HAP-1 (cell line): ENCODE data around the gene ZNF462.
"Not testable (repeated sequence)": the region's sequence is repeated elsewhere in the genome, so short reads cannot be mapped to it uniquely, and the experiment has no call there.

Experiments used
- DNase-seq, 2 experiments: peaks; one replicate each; pipeline ENCODE4 v3.0.0-alpha.2; 2016 to 2020; ENCODE audit warnings: low spot score in 2 of 2
- H3K27me3 ChIP-seq: fragments of 250-450 bp; sonication (Bioruptor Pico); 2 replicates; pipeline ENCODE4 v1.5.1; 2020; ENCODE audit warnings: low read depth, mild to moderate bottlenecking, moderate library complexity
- H3K36me3 ChIP-seq: fragments of 250-450 bp; sonication (Bioruptor Pico); replicated peaks from 2 replicates; pipeline ENCODE4 v1.5.1; 2020; ENCODE audit warnings: mild to moderate bottlenecking
- H3K4me1 ChIP-seq: fragments of 250-450 bp; sonication (Bioruptor Pico); 2 replicates; pipeline ENCODE4 v1.5.1; 2020; ENCODE audit warnings: mild to moderate bottlenecking
- H3K4me3 ChIP-seq: fragments of 250-450 bp; sonication (Bioruptor Pico); 2 replicates; pipeline ENCODE4 v1.5.1; 2020; ENCODE audit warnings: mild to moderate bottlenecking, moderate library complexity
- H3K9me3 ChIP-seq: fragments of 250-450 bp; sonication (Bioruptor Pico); 2 replicates; pipeline ENCODE4 v1.5.1; 2020; ENCODE audit warnings: mild to moderate bottlenecking, moderate library complexity
- in situ Hi-C: fragments of 300-500 bp; cut with MboI; formaldehyde crosslinking; loops from 3 replicates; pipeline ENCODE4 v1.14.3; 2020; ENCODE audit warnings: low sequenced_read_pairs, inconsistent platforms, mixed read lengths

ZNF462 gene

GRCh38 chr9:106886111-106887046, 23.4 kb downstream of the ZNF462 start:
- Histone ChIP-seq H3K36me3 (no peaks in the 10 kb centered on the region), H3K9me3 (no peaks in the 10 kb centered on the region), H3K27me3 (no peaks in the 10 kb centered on the region), H3K4me1 (peaks cover 24% of the 10 kb centered on the region), H3K4me3 (no peak overlapping the region)
- no peak for DNase-seq
- in situ Hi-C loops = no loop called here

GRCh38 chr9:106887066-106887465, 24.1 kb downstream of the ZNF462 start:
- in situ Hi-C loops = no loop called here
- H3K9me3 ChIP-seq = no peaks in the 10 kb centered on the region
- H3K4me1 ChIP-seq = peaks cover 31% of the 10 kb centered on the region
- no peak overlapping the region for H3K4me3 ChIP-seq
- H3K36me3 ChIP-seq = no peaks in the 10 kb centered on the region
- H3K27me3 ChIP-seq = no peaks in the 10 kb centered on the region
- DNase-seq = no peak

GRCh38 chr9:106889061-106889590, 26.2 kb downstream of the ZNF462 start:
- no peak for DNase-seq
- Histone ChIP-seq H3K9me3 (no peaks in the 10 kb centered on the region), H3K4me3 (no peak overlapping the region), H3K36me3 (no peaks in the 10 kb centered on the region), H3K27me3 (no peaks in the 10 kb centered on the region), H3K4me1 (peaks cover 51% of the 10 kb centered on the region)
- in situ Hi-C loops = no loop called here

GRCh38 chr9:106890608-106891007, 27.6 kb downstream of the ZNF462 start:
- Histone ChIP-seq H3K4me3 (no peak overlapping the region), H3K9me3 (no peaks in the 10 kb centered on the region), H3K4me1 (peaks cover 52% of the 10 kb centered on the region), H3K36me3 (no peaks in the 10 kb centered on the region), H3K27me3 (no peaks in the 10 kb centered on the region)
- in situ Hi-C loops = no loop called here
- peak in 1 of 2 experiments; percentile 15 for DNase-seq

DNA sequence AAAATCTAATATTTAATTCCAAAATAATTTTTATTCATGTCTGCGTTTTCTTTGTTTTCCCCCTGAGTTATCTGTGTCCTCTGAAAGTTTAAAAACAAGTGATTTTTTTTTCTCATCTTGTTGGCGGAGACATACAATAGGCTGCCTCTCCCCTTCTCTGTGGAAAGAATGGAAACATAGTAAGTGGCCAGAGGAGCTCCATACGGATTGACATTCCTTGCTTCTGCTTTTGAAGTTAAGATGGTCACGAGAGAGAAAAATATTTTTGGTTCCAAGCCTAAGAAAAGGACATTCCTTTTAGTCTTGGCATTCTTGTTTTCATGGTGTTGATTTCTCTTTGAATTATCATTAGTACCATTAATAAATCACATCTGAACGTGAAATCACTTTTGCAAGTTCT, 28.3 kb downstream of the ZNF462 start:
- H3K4me3 ChIP-seq = no peak overlapping the region
- H3K36me3 ChIP-seq = no peaks in the 10 kb centered on the region
- no peak for DNase-seq
- H3K4me1 ChIP-seq = peaks cover 52% of the 10 kb centered on the region
- no peaks in the 10 kb centered on the region for H3K27me3 ChIP-seq
- no peaks in the 10 kb centered on the region for H3K9me3 ChIP-seq
- in situ Hi-C loops = no loop called here

- in situ Hi-C loops = no loop called here
- DNase-seq = peak; percentile 50 to 79
- Histone ChIP-seq H3K27me3 (no peaks in the 10 kb centered on the region), H3K4me1 (peaks cover 52% of the 10 kb centered on the region), H3K4me3 (no peak overlapping the region), H3K36me3 (no peaks in the 10 kb centered on the region), H3K9me3 (no peaks in the 10 kb centered on the region)
These were observed 29.7 kb downstream of the ZNF462 start for GRCh38 chr9:106892632-106893031.

GRCh38 chr9:106893088-106893487, 30.1 kb downstream of the ZNF462 start:
- no peaks in the 10 kb centered on the region for H3K36me3 ChIP-seq
- H3K9me3 ChIP-seq = no peaks in the 10 kb centered on the region
- no peak overlapping the region for H3K4me3 ChIP-seq
- H3K4me1 ChIP-seq = peaks cover 52% of the 10 kb centered on the region
- no peak for DNase-seq
- no peaks in the 10 kb centered on the region for H3K27me3 ChIP-seq
- in situ Hi-C loops = no loop called here

DNA sequence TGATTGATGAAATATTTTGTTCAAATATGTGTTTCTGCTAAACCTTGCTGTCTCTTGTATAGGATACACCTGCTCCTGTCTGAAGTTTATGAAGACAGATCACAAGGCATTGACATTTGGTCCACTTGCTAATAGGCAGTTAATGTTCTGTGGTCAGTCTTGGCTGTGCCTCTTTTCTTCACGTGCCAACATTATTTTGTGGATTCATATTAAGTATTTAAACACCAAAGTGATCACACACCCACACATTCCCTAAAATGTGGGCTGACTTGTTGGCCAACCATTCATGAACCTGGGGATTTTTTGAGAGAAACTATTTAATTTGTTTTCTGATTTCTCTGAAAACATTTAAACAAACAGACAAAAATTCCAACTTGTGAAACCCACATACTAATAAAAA, 33.7 kb downstream of the ZNF462 start:
- in situ Hi-C loops = no loop called here
- Histone ChIP-seq H3K36me3 (no peaks in the 10 kb centered on the region), H3K4me1 (peaks cover 25% of the 10 kb centered on the region), H3K27me3 (no peaks in the 10 kb centered on the region), H3K9me3 (no peaks in the 10 kb centered on the region), H3K4me3 (no peak overlapping the region)
- DNase-seq = no peak

DNA sequence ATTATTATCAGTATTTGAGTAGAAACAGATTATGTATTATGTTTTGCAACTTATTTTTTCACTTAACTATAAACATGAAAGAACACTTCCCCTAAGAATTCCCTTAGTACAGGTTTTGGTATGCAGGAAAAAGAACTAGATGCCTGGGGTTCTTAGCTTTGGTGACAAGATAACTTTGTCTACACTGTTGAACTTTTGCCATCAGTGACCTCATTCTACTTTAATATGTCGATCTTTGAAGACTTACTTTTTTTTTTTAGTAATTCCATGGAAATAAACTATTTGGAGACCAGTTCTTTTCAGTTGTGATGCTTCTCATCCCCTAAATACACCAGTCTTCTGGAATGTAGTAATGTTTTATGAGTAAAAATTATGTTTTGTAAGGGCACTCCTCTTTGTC, 34.3 kb downstream of the ZNF462 start:
- in situ Hi-C loops = no loop called here

DNA sequence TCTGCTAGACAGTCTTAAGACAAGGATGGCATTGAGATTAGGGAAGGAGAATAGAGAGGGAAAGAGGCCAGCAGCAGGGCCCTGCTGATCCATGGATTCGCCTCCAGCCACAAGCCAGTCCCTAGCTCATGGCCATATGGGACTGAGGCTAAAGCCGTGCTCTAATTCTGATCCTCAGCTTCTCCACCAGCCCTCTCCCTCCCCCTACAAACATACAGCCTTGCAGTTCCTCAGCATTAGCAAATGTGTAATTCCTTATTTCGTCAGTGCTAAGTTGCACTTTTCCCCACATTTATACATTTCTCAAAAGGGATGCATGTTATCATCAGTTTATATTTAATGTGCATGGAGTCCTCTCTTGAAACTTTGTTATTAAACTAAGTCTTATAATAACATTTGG, 34.8 kb downstream of the ZNF462 start:
- in situ Hi-C loops = no loop called here

More for the DNA sequence above, 34.3 kb downstream of the ZNF462 start:
- no peaks in the 10 kb centered on the region for H3K27me3 ChIP-seq
- no peaks in the 10 kb centered on the region for H3K9me3 ChIP-seq
- no peaks in the 10 kb centered on the region for H3K36me3 ChIP-seq
- H3K4me3 ChIP-seq = no peak overlapping the region
- H3K4me1 ChIP-seq = peaks cover 19% of the 10 kb centered on the region
- no peak for DNase-seq

GRCh38 chr9:106900523-106900922, 37.6 kb downstream of the ZNF462 start:
- in situ Hi-C loops, H3K4me1 ChIP-seq, H3K36me3 ChIP-seq, DNase-seq, H3K9me3 ChIP-seq, H3K27me3 ChIP-seq, H3K4me3 ChIP-seq: not testable (repeated sequence)

More for the DNA sequence above, 34.8 kb downstream of the ZNF462 start:
- no peaks in the 10 kb centered on the region for H3K27me3 ChIP-seq
- H3K36me3 ChIP-seq = no peaks in the 10 kb centered on the region
- no peak for DNase-seq
- no peaks in the 10 kb centered on the region for H3K9me3 ChIP-seq
- peaks cover 14% of the 10 kb centered on the region for H3K4me1 ChIP-seq
- H3K4me3 ChIP-seq = no peak overlapping the region

DNA sequence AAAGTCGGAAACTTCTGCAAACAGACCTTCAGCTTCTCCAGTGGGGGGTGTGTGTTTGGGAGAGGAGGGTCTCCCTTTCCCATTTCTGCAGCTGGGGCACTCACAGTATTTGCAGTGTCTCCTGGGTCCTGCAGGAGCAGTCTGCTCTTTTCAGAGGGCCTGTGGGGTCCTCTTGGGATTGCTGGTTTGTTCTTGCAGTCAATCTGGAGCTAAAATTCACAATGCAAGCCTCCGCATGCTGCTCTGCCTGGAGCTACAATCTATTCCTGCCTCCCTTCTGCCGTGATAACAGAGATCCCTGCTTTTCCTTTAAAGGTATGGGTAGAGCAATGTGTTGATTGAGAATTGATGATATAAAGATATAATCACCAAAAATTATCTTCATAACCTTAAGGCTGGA, 43.2 kb downstream of the ZNF462 start:
- Histone ChIP-seq H3K4me1 (peaks cover 4% of the 10 kb centered on the region), H3K9me3 (peaks cover 3% of the 10 kb centered on the region; the same call in 1 of the 2 replicates), H3K36me3 (no peaks in the 10 kb centered on the region), H3K4me3 (no peak overlapping the region), H3K27me3 (no peaks in the 10 kb centered on the region)
- in situ Hi-C loops = no loop called here
- DNase-seq = no peak

GRCh38 chr9:106911951-106912350, 49.0 kb downstream of the ZNF462 start:
- Histone ChIP-seq H3K36me3 (no peaks in the 10 kb centered on the region), H3K4me3 (no peak overlapping the region)
- in situ Hi-C loops = no loop called here

DNA sequence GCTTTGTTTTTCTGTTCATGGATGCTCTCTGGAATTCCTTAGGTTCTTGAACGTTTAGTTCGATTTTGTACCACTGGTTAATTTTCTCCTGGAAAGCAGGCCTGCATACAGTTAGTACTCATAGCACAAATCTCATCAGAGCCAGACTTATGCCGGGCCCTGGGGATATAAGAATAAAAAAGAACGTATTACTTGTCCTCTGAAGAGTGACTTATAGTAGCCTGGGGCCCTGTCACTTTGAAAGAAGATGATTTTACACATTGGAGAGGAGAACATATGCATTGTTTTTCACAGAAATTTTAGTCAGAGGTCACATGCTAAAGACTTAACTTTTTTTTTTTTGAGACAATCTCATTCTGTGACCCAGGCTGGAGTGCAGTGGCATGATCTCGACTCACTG, 50.3 kb downstream of the ZNF462 start:
- Histone ChIP-seq H3K4me1 (peaks cover 42% of the 10 kb centered on the region), H3K9me3 (no peaks in the 10 kb centered on the region)
- DNase-seq = peak; percentile 32 to 50

More at GRCh38 chr9:106911951-106912350, 49.0 kb downstream of the ZNF462 start:
- H3K27me3 ChIP-seq = no peaks in the 10 kb centered on the region
- H3K9me3 ChIP-seq = no peaks in the 10 kb centered on the region; the same call in 1 of the 2 replicates
- no peak for DNase-seq
- peaks cover 36% of the 10 kb centered on the region for H3K4me1 ChIP-seq

More for the DNA sequence above, 50.3 kb downstream of the ZNF462 start:
- no peak overlapping the region for H3K4me3 ChIP-seq
- in situ Hi-C loops = no loop called here
- no peaks in the 10 kb centered on the region for H3K36me3 ChIP-seq
- H3K27me3 ChIP-seq = no peaks in the 10 kb centered on the region
